Right hindlimb (tissue), 1 donor: ENCODE data around the gene RASA3.
A peak's percentile ranks its signal among the peaks of the same experiment; 100 is the strongest.

Source experiments
- DNase-seq: peaks from one replicate; pipeline ENCODE4 v3.0.0-alpha.2; 2018

The RASA3 gene

DNA sequence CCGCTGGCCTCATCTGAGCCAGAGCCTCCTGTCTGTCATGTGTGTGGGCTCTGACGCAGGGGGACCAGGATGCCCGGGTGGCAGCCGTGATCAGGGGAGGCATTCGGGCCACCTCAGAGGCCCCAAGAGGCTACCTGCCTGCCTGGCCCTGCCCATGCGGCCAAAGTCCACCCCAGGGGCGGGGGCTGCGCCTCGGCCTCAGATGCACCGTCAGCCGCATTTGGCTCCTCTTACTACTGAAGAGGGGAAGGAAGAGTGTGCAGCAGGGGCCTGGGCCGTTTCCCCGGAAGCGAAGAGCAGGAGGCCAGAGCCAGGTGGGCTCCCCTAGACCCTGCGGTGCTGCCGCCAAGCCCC, 192.5 kb downstream of the RASA3 start:
- DNase-seq: no peak

DNA sequence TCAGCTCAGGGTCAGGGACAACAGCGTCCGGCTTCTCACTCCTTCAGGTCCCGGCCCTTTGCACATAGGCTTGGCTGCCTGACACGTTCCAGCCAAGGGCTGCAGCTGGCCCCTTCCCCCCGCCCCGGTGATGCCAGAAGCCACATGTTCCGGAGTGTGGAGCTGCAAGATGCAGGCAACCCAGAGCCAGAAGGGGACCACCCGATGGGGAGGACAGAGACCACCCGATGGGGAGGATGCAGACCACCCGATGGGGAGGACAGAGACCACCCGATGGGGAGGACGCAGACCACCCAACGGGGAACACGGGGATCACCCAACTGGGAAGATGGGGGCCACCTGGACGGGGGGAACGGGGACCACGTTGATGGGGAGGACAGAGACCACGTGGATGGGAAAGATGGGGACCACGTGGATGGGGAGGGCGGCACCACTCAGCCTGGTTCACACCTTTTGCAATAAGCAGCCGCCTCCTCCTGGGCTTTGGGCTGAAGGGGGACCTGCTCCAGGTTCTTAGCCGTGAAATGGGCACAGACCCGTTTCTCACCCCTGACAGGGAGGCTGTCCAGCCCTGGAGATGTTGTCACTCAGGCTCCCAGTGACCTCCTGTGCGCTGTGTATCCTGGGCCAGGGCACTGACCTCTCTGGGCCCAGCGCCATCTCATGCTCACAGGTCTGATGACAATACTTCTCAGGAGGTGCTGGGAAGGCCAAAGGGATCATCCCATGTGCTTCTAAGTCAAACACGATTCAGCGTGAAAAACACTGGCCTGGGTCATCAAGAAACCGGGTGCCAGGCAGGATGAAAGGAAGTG, 193.1 kb downstream of the RASA3 start:
- no peak for DNase-seq

DNA sequence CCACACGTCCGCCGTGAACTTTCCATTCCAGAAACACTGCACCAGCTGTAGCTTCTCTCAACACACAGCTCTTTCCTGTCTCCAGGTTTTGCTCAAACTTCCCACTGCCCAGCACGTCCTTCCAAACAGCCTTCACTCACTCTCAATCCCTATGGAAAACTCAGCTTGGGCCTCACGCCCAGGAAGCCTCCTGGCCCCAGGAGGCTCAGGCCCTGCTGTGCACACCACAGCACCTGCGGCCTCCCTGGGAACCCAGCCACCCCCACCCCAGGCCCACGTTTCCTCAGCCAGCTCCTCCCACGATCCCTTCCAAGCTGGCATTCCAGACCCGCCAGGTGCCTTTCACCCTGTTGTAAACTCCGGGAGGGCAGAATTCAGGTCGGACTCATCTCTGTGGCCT, 193.7 kb downstream of the RASA3 start:
- no peak for DNase-seq

DNA sequence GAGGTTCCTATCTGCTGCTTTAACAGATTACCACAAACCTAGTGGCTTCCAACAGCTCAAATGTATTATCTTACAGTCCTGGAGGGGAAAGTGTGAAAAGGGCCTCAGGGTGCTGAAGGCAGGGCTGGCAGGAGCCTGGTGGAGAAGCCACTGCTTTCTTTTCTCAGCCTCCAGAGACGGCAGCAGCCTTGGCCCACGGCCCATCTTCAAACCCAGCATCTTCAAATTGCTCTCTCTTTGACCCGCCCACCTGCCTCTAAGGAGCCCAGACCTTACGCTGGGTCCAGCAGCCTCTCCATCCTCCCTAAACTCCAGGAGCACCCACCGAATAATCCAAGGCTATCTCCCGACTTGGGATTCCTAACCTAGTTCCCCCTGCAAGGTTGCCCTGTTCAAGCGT, 194.2 kb downstream of the RASA3 start:
- DNase-seq: no peak

DNA sequence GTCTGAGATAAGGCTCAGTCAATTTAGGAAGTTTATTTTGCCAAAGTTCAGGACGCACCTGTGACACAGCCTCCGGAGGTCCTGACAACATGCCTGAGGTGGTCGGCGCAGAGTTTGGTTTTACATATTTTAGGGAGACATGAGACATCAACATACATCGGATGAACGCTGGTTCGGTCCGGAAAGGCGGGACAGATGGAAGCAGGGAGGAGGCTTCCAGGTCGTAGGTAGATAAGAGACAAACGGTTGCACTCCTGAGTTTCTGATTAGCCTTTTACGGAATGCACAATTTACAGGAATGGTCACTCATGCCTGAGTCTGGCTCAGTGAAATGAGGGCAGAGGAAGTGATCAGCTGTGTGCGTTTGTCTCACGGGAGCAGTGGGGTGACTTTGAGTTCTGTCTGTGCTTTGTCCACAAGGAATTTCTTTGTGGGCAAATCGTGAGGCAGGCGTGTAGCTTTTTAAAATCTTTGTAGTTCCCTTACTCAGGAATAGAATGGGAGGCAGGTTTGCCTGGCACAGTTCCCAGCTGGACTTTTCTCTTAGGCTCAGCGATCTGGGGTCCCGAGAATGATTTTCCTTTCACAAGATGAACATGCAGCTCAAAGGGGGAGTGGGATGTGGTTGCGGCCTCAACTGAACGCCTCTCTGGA, 194.8 kb downstream of the RASA3 start:
- DNase-seq: no peak

DNA sequence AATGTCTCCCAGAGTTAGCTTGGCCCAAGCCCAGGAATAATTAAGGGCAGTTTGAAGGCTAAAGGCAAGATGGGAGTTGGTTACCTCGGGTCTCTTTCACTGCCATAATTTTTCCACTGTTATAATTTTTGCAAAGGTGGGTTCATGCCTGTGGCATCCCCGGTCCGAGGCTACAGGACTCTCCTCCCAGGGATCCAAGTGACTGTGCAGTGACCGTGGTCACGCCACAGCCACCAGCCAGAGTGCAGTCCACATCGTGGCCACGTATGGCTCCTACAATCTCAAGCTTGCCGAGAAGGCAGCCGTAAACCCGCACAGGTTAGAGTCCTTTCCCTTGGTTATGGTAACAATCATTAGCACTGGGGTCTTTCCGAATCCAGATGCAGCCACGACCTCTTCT, 195.3 kb downstream of the RASA3 start:
- peak; percentile 11 for DNase-seq

DNA sequence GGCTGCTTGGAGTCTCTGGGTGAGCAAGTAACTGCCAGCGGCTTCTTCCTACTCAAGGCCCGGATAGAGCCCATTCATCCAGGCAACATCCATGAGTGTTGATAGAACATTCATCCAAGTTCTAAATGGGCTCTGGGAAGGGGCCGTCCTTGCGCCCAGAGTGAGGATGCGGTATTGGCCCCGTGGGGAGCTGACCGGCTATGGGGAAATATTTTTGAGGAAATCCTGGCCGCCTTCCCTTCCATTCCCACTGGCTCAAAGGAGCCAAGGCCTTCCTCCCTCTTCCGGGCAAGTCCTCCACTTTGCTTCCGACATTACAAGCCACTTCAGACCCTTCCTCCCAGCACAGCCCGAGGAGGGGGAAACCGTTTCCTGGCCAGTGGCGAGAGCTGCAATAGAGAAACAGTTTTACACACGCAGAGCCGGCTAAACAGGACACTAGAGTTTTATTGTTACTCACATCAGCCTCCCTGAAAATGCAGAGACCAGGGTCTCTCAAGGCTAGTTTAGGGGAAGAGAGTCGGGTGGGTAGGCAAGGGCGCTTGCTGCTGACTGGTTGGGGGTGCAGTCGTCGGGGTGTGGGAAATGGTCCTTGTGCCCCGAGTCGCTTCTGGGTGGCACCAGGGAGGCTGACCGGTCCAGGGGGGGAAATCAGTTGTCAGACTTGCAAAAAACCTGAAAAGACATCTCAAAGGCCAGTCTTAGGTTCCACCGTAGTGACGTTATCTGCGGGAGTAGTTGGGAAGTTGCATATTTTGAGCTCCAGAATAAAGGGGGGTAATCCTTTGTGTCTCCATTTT, 196.1 kb downstream of the RASA3 start:
- peak; percentile 21 for DNase-seq

DNA sequence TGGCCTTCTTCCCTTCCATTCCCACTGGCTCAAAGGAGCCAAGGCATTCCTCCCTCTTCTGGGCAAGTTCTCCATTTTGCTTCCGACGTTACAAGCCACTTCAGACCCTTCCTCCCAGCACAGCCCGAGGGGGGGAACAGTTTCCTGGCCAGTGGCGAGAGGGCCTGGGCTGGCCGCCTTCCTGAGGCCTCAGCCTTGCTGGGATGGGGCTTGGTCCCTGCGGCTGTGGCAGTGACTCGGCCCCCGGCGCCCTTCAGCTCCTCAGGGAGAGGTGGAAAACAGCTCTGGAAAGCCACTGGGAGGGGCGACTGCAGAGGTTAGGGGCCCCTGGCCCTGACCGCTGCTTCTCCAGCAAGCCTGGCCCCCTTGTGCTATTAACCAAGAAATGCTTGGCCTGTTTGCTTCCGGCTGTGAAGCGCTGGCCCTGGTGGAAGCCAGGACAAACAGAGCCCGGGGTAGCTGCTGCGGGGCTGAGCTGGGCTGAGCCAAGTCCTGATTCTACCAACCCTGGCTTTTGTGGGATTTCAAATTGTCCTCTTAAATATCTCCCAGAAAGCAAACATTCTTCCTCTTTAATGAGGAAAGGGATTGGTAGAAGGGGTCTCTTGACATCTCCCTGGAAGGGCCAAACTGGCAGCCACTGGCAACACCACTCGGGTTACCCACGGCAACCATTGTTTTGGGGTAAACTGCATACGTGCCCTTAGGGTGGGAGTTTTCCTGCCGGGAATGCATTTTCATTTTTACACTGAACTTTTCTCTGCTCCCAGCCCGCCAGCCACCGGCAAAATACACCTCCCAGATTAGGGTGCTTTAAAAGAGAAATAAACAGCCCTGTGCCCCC, 197.2 kb downstream of the RASA3 start:
- DNase-seq: peak; percentile 70

DNA sequence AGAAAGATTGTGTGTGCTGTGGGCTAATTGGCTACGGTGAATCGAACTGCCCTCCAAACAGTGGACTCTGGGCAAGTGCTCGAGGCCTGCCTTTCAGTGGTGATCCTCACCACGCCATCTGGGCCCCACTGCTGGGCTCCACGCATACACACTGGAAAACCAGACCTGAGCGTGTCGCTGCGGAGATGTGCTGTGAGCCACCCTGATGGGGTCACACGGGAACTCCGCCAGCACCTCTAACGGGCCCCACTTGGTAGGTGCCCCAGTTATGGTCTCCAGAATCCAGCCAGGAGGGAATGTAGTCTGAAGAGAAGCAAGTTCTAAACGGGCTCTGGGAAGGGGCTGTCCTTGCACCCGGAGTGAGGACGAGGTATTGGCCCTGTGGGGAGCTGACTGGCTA, 197.8 kb downstream of the RASA3 start:
- no peak for DNase-seq

DNA sequence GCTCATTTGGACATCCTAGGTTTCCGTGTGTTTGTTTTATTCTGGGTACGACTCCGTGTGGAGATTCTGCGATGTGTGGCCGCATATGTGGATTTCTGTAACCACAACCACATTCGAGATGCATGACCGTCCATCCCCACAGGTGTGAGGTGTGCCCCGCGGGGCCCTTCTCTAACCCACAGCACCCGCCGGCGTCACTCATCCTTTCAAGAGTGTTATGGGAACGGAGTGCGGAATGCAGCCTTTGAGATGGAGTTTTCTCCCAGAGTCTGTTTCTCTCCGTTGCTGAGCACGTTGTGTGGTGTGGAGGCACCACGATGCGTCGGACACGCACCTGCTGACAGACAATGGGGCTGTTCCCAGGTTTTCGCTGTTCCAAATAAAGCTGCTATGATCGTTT, 198.5 kb downstream of the RASA3 start:
- DNase-seq: peak; percentile 5

DNA sequence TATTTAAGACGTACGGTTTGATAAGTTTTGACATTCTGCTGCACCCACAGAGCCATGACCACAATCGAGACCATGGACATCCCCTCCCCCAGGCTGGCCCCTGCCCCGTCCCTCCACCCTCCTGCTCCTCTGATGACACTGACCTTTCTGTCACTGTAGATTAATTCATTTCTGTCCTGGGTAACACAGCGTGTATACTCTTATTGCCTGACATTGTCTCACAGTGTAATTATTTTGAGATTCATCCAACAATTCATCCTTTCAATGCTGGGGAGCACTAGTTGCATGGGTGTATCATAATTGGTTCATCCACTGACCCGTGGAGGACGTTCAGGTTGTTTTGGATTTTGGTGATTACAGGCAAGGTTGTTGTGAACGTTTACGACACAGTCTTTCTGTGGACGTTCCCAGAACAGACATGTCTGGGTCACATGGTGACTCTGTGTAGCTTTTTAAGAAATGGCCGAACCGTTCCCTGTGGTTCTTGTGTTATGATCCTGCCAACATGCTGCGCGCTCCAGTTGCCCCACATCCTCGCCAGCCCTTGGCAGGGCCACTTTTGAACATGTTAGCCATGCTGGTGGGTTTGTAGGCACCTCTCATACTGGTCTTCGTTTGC, 200.5 kb downstream of the RASA3 start:
- DNase-seq: peak; percentile 3

DNA sequence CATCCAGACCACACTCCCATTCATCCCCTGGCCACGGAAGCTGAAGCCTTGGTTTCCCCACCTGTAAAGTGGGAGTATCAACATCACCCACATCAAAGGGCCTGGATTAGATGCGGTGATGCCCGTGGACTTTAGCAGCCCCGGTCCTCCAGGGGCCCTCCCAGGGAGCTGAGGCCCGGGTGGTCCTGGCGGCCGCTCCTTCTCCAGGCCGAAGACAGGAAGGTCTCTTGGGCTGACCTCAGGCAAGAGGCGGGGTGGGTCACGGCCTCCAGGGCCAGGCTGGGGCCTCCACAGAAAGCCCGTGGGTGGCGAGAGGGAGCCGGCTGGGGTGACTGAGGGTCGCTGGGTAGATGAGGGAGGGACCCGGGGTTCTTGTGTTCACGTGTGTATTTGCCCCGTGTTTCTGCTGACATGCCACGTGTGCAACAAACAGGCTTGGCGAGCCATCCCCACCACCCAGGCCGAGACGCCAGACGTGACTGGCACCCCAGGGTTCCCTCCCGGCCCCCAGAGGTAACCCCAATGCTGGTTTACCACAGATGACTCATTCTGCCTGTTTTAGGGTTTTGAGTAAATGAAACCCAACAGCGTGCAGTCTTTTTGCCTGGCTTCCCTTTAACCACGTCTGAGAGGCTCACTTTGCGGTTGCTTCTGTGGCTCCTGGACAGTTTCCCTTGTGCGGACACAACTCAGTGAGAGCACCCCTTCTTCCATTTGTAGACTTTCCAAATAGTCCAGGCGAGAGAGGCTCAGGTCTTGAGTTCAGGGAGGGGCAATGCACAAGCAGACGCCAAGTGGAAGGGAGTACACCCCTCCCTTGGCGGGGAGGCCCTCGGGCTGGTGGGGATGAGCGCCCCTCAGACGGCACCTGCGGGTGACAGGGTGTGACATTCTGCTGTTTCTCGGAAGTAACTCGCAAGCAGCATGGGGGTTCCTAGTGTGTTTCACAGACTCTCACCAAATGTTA, 201.5 kb downstream of the RASA3 start:
- DNase-seq: peak; percentile 15

DNA sequence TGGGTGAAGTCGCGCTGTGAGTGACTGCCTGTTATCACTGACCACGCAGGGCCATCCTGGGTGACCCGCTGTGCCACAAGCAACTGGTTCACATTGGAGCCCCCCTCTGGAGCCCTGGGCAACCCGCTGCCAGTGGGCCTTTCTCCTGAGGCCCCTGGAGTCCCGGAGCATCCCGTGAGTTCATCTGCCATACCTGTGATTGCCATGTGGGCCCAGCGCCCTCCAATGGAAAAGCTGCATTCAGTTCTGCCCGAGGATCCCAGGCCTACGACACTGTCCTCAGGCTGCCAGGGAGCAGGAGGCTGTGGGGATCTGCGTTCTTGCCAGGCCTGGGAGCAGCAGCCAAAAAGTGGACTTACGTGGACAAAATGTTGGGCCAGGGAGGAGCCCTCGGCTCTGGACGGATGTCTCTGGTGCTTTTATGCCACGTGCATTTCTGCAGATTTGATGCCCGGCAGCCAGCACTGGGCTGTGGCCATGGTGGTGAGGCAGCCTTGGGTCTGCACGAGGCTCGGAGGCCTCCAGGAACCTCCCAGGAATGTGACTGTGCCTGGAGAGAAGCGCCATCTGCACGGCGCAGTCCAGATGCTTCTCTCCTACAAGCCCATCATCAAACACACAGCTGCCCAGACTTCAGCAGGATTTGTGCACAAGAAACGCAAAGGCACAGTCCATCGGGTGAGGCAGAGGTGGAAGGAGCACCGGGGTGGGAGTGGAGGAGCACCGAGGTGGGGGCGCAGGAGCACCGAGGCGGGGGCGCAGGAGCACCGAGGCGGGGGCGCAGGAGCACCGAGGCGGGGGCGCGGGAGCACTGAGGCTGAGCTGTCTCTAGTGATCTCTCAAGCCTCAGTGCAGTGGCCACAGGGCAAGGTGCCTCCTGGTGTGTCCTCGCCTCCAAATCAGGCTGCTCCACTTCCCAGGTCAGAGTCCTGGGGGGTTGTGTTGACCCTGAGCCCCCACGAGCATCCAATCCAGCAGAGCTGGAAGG, 202.5 kb downstream of the RASA3 start:
- peak; percentile 25 for DNase-seq

DNA sequence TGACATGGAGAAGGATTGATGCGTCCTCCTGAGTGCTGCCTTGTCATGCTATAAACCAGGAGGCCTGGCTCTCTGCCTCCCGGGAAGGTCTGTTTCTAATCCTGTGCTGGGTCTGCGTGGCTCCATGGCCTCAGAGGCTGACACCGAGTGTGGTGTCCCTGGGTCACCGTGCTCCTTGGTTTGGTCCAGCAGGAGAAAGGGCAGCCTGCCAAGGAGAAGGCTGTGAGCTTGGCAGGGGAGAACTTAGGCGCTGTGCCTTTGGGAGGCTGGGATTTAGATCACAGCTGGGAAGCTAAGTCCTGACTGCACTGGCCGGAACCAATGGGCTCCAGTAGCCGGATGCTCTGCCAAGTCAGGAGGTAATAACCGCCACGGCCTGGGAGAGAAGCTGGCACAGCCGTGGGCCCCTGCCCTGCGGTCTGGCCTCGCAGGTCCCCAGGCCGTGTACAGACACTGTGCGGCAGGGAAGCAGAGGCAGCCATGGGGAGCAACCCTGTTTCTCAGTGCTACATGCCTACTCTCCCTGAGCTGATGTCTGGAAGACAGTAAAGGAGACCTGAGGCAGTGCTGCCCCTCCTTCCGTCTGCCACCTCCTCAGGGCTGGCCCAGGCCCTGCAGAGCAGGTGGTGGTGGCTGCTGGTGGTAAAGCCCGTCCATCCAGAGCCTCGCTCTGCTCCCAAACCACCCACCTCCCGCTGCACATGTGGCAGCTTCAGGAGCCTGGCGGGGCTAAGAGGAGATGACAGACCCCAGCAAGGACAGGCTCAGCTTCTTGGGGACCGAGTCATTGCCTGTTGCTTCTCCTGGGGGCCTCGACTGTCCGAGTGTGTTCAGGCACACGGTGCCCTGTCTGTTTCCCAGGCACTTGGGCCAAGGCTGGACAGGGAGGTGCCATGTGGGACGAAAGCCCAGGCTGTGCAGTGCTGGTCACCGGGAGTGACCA, 203.5 kb downstream of the RASA3 start:
- DNase-seq: peak; percentile 84
